HepG2 (cell line): ENCODE results near the gene ALOXE3. TPM values are rescaled to one million over a fixed set of nuclear protein-coding genes. Genes with fewer than 3 reads are reported as not detected.

Experiments
- ATAC-seq: fragments of 200-7000 bp; cut with Tn5 transposase; 3 replicates; pipeline ENCODE4 v1.9.1; 2020; ENCODE audit warnings: mild to moderate bottlenecking, moderate library complexity
- BruUV-seq: library from RNA; stranded (reverse); fragments of 400-500 nt; replicated peaks from 2 replicates; lab custom pipeline; 2021; lab: Mats Ljungman, UMichigan
- CTCF ChIA-PET: fragments of 300-600 bp; formaldehyde crosslinking; extraction: SDS; loops from one replicate; lab custom pipeline; 2021; ENCODE audit warnings: low total read pairs, inconsistent platforms, low intra/inter-chr PET ratio; lab: Yijun Ruan, JAX
- POLR2A ChIA-PET: fragments of 350-600 bp; sonication (Branson Sonifier 250); formaldehyde crosslinking; loops from one replicate; lab custom pipeline; 2020; ENCODE audit warnings: antibody characterized with exemption, inconsistent platforms; lab: Yijun Ruan, JAX
- DNase-seq: peaks from one replicate; pipeline ENCODE4 v3.0.0-alpha.2; 2015; ENCODE audit warnings: low spot score
- FAIRE-seq: peaks from 3 replicates; lab custom pipeline; 2011; peaks lifted over from hg19 to GRCh38; lab: Jason Lieb, UNC
- H2AFZ ChIP-seq: one replicate; pipeline ENCODE4 v1.6.1; 2011; ENCODE audit warnings: low read length, inconsistent platforms
- H3K27ac ChIP-seq: fragments of 300-600 bp; 3 replicates; pipeline ENCODE4 v1.8.0; 2011; ENCODE audit warnings: mixed run types, mild to moderate bottlenecking, mixed read lengths, low read length, inconsistent platforms; ENCODE audit not compliant: insufficient read depth; ENCODE audit errors: extremely low read length
- H3K27me3 ChIP-seq, 2 experiments: fragments of 200-600 bp in 1 of 2; 2 replicates in 1 of 2; 3 replicates in 1 of 2; pipeline versions ENCODE4 v1.6.0 to v1.8.0; 2011; ENCODE audit warnings: low read length in 2 of 2, mild to moderate bottlenecking in 2 of 2, moderate library complexity in 2 of 2, inconsistent platforms in 1 of 2; ENCODE audit not compliant: insufficient read depth in 2 of 2, control insufficient read depth in 1 of 2
- H3K36me3 ChIP-seq, 2 experiments: fragments of 200-600 bp in 1 of 2; replicated peaks in 1 of 2; 2 replicates in 1 of 2; 3 replicates in 1 of 2; pipeline versions ENCODE4 v1.5.1 to v1.8.0; 2011; ENCODE audit warnings: low read length in 2 of 2, inconsistent platforms in 1 of 2; ENCODE audit not compliant: insufficient read depth in 2 of 2, control insufficient read depth in 1 of 2
- H3K4me1 ChIP-seq: 2 replicates; pipeline ENCODE4 v1.5.1; 2012; ENCODE audit warnings: low read length, inconsistent platforms; ENCODE audit not compliant: insufficient read depth
- H3K4me2 ChIP-seq: 2 replicates; pipeline ENCODE4 v1.6.0; 2011; ENCODE audit warnings: low read depth, low read length, inconsistent platforms
- H3K4me3 ChIP-seq, 3 experiments: fragments of 200-600 bp in 1 of 3; sonication (generic), shearing (Covaris generic) in 1 of 3; replicated peaks in 1 of 3; 2 replicates each; pipeline ENCODE4 v1.5.1; 2011 to 2016; ENCODE audit warnings: low read length in 3 of 3, inconsistent platforms in 2 of 3, low read depth in 2 of 3, mild to moderate bottlenecking in 2 of 3, control low read depth in 1 of 3, mixed read lengths in 1 of 3; ENCODE audit not compliant: insufficient read depth in 1 of 3
- H3K79me2 ChIP-seq: one replicate; pipeline ENCODE4 v1.6.1; 2011; ENCODE audit warnings: low read length, inconsistent platforms; ENCODE audit not compliant: insufficient read depth
- H3K9ac ChIP-seq: 2 replicates; pipeline ENCODE4 v1.6.0; 2011; ENCODE audit warnings: mild to moderate bottlenecking, low read depth, low read length, inconsistent platforms; ENCODE audit not compliant: insufficient read depth
- H3K9me3 ChIP-seq: 2 replicates; pipeline ENCODE4 v1.5.1; 2012; ENCODE audit warnings: mild to moderate bottlenecking, low read length
- H4K20me1 ChIP-seq: 2 replicates; pipeline ENCODE4 v1.6.0; 2011; ENCODE audit warnings: inconsistent platforms, mild to moderate bottlenecking, low read length, moderate library complexity; ENCODE audit not compliant: insufficient read depth
- EEA1 ChIP-seq: sonication (generic); formaldehyde crosslinking; IDR thresholded peaks from 2 replicates; pipeline ENCODE4 v1.5.1; 2020; ENCODE audit warnings: mild to moderate bottlenecking, missing genetic modification reagents, borderline replicate concordance
- HOXA3 ChIP-seq: sonication (generic); formaldehyde crosslinking; IDR thresholded peaks from 2 replicates; pipeline ENCODE4 v1.5.0; 2020; ENCODE audit warnings: missing genetic modification reagents
- KDM5B ChIP-seq: sonication (generic); formaldehyde crosslinking; IDR thresholded peaks from 2 replicates; pipeline ENCODE4 v1.4.0; 2020; ENCODE audit warnings: missing genetic modification reagents, mild to moderate bottlenecking, borderline replicate concordance
- KLF15 ChIP-seq: sonication (generic); formaldehyde crosslinking; IDR thresholded peaks from 2 replicates; pipeline ENCODE4 v1.8.1; 2023; ENCODE audit warnings: borderline replicate concordance, mild to moderate bottlenecking, inconsistent platforms, missing genetic modification reagents, mixed read lengths
- POLR2AphosphoS5 ChIP-seq: IDR thresholded peaks from 2 replicates; pipeline ENCODE4 v1.6.1; 2012; ENCODE audit warnings: low read depth, low read length
- STAG1 ChIP-seq: sonication (generic); formaldehyde crosslinking; IDR thresholded peaks from 2 replicates; pipeline ENCODE4 v1.4.0; 2020; ENCODE audit warnings: missing genetic modification reagents
- TSC22D2 ChIP-seq: sonication (generic); formaldehyde crosslinking; IDR thresholded peaks from 2 replicates; pipeline ENCODE4 v1.5.1; 2020; ENCODE audit warnings: missing genetic modification reagents, mild to moderate bottlenecking, borderline replicate concordance
- ZBTB1 ChIP-seq: sonication (generic); formaldehyde crosslinking; IDR thresholded peaks from 2 replicates; pipeline ENCODE4 v1.4.0; 2020; ENCODE audit warnings: missing genetic modification reagents, borderline replicate concordance
- ZFP36 ChIP-seq: fragments of 150-350 bp; IDR thresholded peaks from 2 replicates; pipeline ENCODE4 v1.6.1; 2018; ENCODE audit warnings: borderline replicate concordance, low read length, low read depth; ENCODE audit not compliant: partially characterized antibody
- ZFX ChIP-seq: sonication (generic); formaldehyde crosslinking; IDR thresholded peaks from 2 replicates; pipeline ENCODE4 v1.4.0; 2020; ENCODE audit warnings: mild to moderate bottlenecking, low read depth, missing genetic modification reagents, moderate library complexity
- ZNF124 ChIP-seq: sonication (generic); formaldehyde crosslinking; IDR thresholded peaks from 2 replicates; pipeline ENCODE4 v1.4.0; 2020; ENCODE audit warnings: missing genetic modification reagents
- ZNF333 ChIP-seq: sonication (generic); formaldehyde crosslinking; IDR thresholded peaks from 2 replicates; pipeline ENCODE4 v1.4.0; 2020; ENCODE audit warnings: mild to moderate bottlenecking, missing genetic modification reagents, borderline replicate concordance
- ZNF367 ChIP-seq: sonication (generic); formaldehyde crosslinking; IDR thresholded peaks from 2 replicates; pipeline ENCODE4 v1.4.0; 2020; ENCODE audit warnings: missing genetic modification reagents, borderline replicate concordance
- WGBS: methylation state at CpG from one replicate; pipeline ENCODE4 v1.1.6; 2017; ENCODE audit warnings: low lambda C conversion rate; 5-methylcytosine and 5-hydroxymethylcytosine counted together
- in situ Hi-C: cut with HindIII; loops from 2 replicates; pipeline ENCODE4 v1.10.0; 2017; ENCODE audit warnings: low pct_unique_long_range_greater_than_20kb; ENCODE audit not compliant: extremely low pct_ligation_motif_present
- intact Hi-C: fragments of 100-400 bp; cut with micrococcal nuclease; formaldehyde crosslinking; loops from one replicate; pipeline ENCODE4 v1.10.0; 2022; ENCODE audit not compliant: unreplicated experiment
- polyA plus RNA-seq, 8 experiments: library from polyadenylated mRNA; depleted of rRNA in 3 of 8; stranded (reverse) in 7 of 8; unstranded in 1 of 8; fragments of >200 nt; fragmentation: Illumina TruSeq in 4 of 8; extraction: Trizol in 4 of 8; gene quantifications; 2 replicates each; pipeline versions ENCODE4 v1.2.1 to v1.2.3, GENCODE V29; 2011 to 2016; ENCODE audit warnings: low read depth in 4 of 8, missing spikeins in 1 of 8, mixed read lengths in 1 of 8; ENCODE audit not compliant: insufficient read depth in 1 of 8
- total RNA-seq, 5 experiments: library from RNA; depleted of rRNA; stranded (reverse); fragments of >200 nt; fragmentation: Illumina TruSeq; extraction: Trizol; gene quantifications; 2 replicates each; pipeline ENCODE4 v1.2.3, GENCODE V29; 2016; ENCODE audit warnings: low read depth in 1 of 5
- TF ChIP-seq, protein P1 (sequence below): sonication (generic); formaldehyde crosslinking; IDR thresholded peaks from 2 replicates; pipeline ENCODE4 v1.8.0; 2022; ENCODE audit warnings: low read depth, missing genetic modification reagents
- TF ChIP-seq, protein P2 (sequence below): sonication (generic); formaldehyde crosslinking; IDR thresholded peaks from 2 replicates; pipeline ENCODE4 v1.4.0; 2020; ENCODE audit warnings: missing genetic modification reagents, borderline replicate concordance
- TF ChIP-seq, protein P3 (sequence below): sonication (generic); formaldehyde crosslinking; IDR thresholded peaks from 2 replicates; pipeline ENCODE4 v1.4.0; 2020; ENCODE audit warnings: low read depth, mild to moderate bottlenecking, missing genetic modification reagents

Gene ALOXE3
- total and polyA plus RNA-seq, 2 of the 13 experiments (the other 11 are each of a cell fraction or from before 2014, with no cell fraction given) = 0.07 TPM; not detected in 1

DNA sequence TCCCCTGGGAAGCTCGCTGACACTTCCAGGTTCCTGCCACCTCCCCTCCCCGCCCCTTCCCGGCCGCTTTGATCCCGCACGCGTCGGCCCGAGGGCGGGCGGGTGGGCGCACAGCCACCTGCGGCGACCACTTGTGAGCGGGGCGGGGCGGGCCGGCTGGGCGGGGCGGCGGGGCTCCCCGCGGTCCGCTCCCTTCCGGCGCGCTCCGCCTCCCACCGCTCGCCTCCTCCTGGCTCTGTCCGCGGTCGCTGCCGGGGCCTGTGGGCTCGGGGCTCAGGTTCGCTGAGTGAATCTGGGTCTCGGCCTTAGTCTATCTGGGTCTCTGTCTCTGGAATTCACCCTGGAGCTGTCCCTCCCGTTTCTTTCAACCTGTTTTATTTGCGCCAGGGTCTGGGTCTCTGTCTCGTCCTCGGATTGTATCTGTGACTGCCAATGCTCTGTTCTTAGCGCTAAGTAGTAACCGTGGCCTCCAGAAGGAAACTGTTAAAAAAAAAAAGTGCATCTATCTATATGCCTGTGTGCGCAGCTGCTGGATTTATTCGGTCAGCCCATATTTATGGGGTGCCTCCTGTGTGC is 8.3 kb upstream of the ALOXE3 start:
- Histone ChIP-seq H3K79me2 (no peaks in the 10 kb centered on the region), H3K9ac (peak overlapping the region; percentile 32; the same call in 1 of the 2 replicates), H3K27ac (no peak overlapping the region), H3K9me3 (no peaks in the 10 kb centered on the region), H3K4me2 (peak overlapping the region; percentile 100), H3K4me1 (peaks cover 45% of the 10 kb centered on the region), H4K20me1 (peaks cover 3% of the 10 kb centered on the region; the same call in 1 of the 2 replicates), H2AFZ (peak overlapping the region; percentile 71), H3K4me3 (peak overlapping the region; percentile 58 to 95 (median 68)), H3K27me3 (peaks cover 5 to 46% of the 10 kb centered on the region in 2 experiments), H3K36me3 (no peaks in the 10 kb centered on the region)
- BruUV-seq = no TSS peak
- CTCF ChIA-PET = no interaction called here
- ATAC-seq (peak; percentile 32), DNase-seq (no peak), FAIRE-seq (no peak)
- under 1% methylated on average over 27 of the region's 45 CpGs for WGBS
- in situ Hi-C loops = loop anchor here (10.0 kb wide), 1 partner anchor 58 kb away; no protein-coding TSS in a partner anchor
- intact Hi-C loops = no loop called here
- POLR2A ChIA-PET = interaction anchor here (1.0 to 1.9 kb wide), 4 partner anchors 8 to 284 kb away, joined by 4 to 11 read pairs (median 4); partner anchors contain the start of gene ALOXE3
- TF ChIP-seq EEA1 (CRISPR knock-in tag) (no peak), STAG1 (no peak), POLR2AphosphoS5 (no peak), ZBTB1 (no peak), ZNF124 (peak; percentile 67; the same call in 1 of the 2 replicates), KLF15 (no peak), KDM5B (CRISPR knock-in tag) (no peak), ZFP36 (no peak), HOXA3 (peak; percentile 29; the same call in 1 of the 2 replicates), TSC22D2 (CRISPR knock-in tag) (no peak), ZNF367 (no peak), ZNF333 (CRISPR knock-in tag) (no peak), ZFX (CRISPR knock-in tag) (peak; percentile 28)
- TF ChIP-seq, protein P1, sequence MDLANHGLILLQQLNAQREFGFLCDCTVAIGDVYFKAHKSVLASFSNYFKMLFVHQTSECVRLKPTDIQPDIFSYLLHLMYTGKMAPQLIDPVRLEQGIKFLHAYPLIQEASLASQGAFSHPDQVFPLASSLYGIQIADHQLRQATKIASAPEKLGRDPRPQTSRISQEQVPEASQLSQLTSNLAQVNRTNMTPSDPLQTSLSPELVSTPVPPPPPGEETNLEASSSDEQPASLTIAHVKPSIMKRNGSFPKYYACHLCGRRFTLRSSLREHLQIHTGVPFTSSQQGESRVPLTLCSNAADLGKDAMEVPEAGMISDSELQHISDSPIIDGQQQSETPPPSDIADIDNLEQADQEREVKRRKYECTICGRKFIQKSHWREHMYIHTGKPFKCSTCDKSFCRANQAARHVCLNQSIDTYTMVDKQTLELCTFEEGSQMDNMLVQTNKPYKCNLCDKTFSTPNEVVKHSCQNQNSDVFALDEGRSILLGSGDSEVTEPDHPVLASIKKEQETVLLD (CRISPR knock-in tag) = no peak
- TF ChIP-seq, protein P2, sequence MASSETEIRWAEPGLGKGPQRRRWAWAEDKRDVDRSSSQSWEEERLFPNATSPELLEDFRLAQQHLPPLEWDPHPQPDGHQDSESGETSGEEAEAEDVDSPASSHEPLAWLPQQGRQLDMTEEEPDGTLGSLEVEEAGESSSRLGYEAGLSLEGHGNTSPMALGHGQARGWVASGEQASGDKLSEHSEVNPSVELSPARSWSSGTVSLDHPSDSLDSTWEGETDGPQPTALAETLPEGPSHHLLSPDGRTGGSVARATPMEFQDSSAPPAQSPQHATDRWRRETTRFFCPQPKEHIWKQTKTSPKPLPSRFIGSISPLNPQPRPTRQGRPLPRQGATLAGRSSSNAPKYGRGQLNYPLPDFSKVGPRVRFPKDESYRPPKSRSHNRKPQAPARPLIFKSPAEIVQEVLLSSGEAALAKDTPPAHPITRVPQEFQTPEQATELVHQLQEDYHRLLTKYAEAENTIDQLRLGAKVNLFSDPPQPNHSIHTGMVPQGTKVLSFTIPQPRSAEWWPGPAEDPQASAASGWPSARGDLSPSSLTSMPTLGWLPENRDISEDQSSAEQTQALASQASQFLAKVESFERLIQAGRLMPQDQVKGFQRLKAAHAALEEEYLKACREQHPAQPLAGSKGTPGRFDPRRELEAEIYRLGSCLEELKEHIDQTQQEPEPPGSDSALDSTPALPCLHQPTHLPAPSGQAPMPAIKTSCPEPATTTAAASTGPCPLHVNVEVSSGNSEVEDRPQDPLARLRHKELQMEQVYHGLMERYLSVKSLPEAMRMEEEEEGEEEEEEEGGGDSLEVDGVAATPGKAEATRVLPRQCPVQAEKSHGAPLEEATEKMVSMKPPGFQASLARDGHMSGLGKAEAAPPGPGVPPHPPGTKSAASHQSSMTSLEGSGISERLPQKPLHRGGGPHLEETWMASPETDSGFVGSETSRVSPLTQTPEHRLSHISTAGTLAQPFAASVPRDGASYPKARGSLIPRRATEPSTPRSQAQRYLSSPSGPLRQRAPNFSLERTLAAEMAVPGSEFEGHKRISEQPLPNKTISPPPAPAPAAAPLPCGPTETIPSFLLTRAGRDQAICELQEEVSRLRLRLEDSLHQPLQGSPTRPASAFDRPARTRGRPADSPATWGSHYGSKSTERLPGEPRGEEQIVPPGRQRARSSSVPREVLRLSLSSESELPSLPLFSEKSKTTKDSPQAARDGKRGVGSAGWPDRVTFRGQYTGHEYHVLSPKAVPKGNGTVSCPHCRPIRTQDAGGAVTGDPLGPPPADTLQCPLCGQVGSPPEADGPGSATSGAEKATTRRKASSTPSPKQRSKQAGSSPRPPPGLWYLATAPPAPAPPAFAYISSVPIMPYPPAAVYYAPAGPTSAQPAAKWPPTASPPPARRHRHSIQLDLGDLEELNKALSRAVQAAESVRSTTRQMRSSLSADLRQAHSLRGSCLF (CRISPR knock-in tag) = no peak
- TF ChIP-seq, protein P3, sequence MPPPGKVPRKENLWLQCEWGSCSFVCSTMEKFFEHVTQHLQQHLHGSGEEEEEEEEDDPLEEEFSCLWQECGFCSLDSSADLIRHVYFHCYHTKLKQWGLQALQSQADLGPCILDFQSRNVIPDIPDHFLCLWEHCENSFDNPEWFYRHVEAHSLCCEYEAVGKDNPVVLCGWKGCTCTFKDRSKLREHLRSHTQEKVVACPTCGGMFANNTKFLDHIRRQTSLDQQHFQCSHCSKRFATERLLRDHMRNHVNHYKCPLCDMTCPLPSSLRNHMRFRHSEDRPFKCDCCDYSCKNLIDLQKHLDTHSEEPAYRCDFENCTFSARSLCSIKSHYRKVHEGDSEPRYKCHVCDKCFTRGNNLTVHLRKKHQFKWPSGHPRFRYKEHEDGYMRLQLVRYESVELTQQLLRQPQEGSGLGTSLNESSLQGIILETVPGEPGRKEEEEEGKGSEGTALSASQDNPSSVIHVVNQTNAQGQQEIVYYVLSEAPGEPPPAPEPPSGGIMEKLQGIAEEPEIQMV (CRISPR knock-in tag) = peak; percentile 98
